GM12875 (cell line): ENCODE results near the gene VTI1B.
"Not testable (repeated sequence)": the region's sequence is repeated elsewhere in the genome, so short reads cannot be mapped to it uniquely, and the experiment has no call there.

Experiments
- H3K4me3 ChIP-seq: one replicate; pipeline ENCODE4 v1.5.1; 2011; ENCODE audit warnings: low read depth, low read length, control low read depth
- TF ChIP-seq, protein P1 (sequence below): IDR thresholded peaks from 2 replicates; pipeline ENCODE4 v1.5.1; 2011; ENCODE audit warnings: low read depth, mild to moderate bottlenecking, control low read depth, inconsistent platforms, low read length, moderate library complexity, borderline replicate concordance; ENCODE audit not compliant: insufficient read depth

The VTI1B gene

DNA sequence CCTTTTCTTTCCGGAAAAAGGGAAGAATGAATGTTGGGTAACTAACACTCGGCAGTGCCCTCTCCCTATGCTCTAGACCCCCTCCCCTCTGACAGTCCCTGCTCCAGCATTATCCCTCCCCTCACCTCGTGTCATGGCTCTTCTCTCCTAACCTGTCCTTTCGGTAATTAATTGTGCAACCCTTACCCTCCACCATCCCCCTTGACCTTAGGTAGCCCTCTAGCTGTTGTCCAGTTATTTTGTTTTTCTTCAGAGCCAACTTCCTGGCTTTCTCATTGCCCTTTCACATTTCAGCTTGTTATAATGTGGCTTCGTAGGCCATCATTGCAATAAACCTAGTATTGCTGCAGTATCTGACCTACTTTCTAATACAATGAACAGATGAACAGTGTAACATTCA lies 43.5 kb downstream of the VTI1B start:
- TF ChIP-seq, protein P1, sequence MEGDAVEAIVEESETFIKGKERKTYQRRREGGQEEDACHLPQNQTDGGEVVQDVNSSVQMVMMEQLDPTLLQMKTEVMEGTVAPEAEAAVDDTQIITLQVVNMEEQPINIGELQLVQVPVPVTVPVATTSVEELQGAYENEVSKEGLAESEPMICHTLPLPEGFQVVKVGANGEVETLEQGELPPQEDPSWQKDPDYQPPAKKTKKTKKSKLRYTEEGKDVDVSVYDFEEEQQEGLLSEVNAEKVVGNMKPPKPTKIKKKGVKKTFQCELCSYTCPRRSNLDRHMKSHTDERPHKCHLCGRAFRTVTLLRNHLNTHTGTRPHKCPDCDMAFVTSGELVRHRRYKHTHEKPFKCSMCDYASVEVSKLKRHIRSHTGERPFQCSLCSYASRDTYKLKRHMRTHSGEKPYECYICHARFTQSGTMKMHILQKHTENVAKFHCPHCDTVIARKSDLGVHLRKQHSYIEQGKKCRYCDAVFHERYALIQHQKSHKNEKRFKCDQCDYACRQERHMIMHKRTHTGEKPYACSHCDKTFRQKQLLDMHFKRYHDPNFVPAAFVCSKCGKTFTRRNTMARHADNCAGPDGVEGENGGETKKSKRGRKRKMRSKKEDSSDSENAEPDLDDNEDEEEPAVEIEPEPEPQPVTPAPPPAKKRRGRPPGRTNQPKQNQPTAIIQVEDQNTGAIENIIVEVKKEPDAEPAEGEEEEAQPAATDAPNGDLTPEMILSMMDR: no peak
- H3K4me3 ChIP-seq: no peak overlapping the region

DNA sequence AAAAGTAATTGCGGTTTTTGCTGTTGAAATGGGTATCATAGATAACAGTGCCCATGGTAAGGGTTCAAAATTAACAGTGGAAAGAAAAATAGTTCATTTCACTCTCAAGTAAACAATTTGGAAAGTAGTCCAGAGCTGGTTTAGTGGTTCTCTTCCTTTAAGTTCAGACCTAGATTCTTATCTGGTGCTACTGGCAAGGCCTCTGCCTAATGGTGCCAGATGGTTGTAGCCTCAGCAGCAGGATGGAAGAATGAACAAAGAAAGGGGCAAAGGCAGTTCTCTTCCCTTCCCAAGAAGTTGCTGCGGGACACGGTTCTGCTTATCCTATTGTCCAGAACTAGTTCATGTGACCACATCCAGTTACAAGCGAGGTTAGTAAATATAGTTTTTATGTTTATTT lies 44.2 kb downstream of the VTI1B start:
- no peak overlapping the region for H3K4me3 ChIP-seq
- TF ChIP-seq, protein P1: no peak

DNA sequence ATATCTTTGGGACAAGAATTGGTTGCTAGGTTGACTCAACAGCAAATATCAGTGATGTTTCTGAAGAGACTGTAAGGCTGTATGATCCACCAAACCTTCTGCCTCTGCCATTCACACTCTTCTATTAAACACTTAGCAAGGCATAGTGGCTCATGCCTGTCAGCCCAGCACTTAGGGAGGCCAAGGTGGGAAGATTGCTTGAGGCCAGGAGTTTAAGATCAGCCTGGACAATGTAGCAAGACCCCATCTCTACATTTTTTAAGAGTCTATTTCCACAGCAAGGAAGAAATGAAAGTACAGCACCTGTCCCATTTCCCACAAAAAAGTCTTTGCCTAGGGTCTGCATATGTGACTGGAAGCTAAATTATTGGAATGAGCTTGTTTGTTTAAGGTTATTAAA lies 46.9 kb downstream of the VTI1B start:
- TF ChIP-seq, protein P1: no peak
- H3K4me3 ChIP-seq: no peak overlapping the region

DNA sequence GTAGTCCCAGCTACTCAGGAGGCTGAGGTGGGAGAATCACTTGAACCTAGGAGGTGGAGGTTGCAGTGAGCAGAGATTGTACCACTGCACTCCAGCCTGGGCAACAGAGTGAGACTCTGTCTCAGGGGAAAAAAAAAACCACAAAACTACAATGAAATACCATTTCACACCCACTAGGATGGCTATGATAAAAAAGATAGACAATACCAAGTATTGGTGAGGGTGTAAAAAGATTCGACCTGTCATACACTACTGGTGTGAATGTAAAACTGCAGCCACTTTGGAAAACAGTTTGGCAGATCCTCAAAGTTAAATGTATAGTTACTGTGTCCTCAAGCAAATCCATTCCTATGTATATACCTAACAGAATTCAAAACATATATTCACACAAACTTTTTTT lies 48.3 kb downstream of the VTI1B start:
- H3K4me3 ChIP-seq: not testable (repeated sequence)

DNA sequence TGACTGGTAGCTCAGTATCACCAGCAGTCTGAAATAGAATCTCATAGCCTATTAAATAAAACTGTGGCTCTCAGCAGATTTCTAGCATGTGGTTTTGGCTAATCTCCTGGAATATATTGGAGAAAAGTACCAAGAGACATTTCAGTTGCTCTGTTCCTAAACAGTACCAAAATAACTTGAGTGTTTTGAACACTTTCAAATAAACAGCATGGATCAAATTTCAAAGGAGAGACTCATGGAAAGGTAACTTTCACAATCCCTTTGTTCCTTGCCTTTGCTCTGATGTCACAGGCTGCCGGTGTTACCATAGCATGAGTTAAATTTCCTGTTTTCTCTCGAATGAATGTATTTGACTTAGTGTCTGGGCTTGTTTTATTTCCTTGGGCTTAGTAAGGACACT lies 51.3 kb downstream of the VTI1B start:
- no peak overlapping the region for H3K4me3 ChIP-seq
- TF ChIP-seq, protein P1: no peak

DNA sequence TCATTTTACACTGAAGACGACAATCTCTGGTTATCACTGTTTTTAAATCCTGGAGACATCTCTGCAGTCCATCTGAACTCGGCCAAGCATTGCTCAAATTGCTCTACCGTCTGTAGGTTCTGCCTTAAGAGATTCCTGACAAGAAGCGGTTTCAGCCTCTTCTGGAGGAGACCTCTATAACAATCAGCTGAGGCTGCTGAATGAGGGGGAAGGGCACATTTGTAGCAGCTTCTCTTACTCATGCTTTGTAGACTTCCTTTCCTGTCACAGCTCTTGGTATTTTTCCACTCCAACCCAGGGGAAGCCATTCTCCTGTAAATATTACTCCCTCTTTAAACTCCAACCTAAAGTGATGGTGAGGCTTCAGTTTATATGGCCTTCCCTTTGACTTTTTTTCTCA lies 51.8 kb downstream of the VTI1B start:
- TF ChIP-seq, protein P1: no peak
- H3K4me3 ChIP-seq: no peak overlapping the region

DNA sequence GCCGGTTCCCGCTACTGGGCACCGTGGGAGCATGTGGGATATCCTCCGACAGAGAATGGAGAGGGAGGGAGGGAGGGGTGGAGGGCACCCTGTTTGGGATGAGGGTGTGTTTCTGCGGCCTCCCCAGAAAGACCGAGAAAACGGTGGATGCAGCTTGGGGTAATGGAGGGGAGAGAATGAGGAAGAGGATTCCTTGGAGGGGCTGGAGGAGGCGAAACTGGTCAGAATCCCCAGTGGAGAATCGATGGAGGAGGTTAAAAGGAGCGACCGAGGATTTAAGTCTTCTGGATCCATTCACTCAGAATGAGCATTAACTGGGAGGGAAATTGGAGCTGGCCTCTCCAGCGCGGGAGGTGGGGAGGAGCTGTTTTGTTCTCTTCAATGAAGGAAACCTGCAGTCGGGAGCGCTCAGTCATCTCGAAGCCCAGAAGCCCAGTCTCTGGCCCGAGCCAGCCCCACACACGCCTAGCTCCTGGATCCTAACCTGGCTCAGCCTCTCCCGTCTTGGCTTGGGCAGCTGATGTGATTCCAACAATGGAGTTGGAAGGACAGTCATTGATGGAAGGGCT lies 54.1 kb downstream of the VTI1B start:
- TF ChIP-seq, protein P1: no peak
- peak overlapping the region; percentile 54 for H3K4me3 ChIP-seq
